IMR-90 (cell line): ENCODE results near the gene ACOX3. TPM values are rescaled to one million over a fixed set of nuclear protein-coding genes. Genes with fewer than 3 reads are reported as not detected.

Experiments
- ATAC-seq: fragments of 200-7000 bp; cut with Tn5 transposase; 2 replicates; pipeline ENCODE4 v1.9.1; 2020; ENCODE audit warnings: low read depth, mild to moderate bottlenecking, moderate library complexity
- BruUV-seq: library from RNA; stranded (reverse); fragments of 400-500 nt; replicated peaks from 2 replicates; lab custom pipeline; 2021; lab: Mats Ljungman, UMichigan
- CTCF ChIA-PET: fragments of 300-600 bp; formaldehyde crosslinking; extraction: SDS; loops from one replicate; lab custom pipeline; 2021; ENCODE audit warnings: antibody characterized with exemption; lab: Yijun Ruan, JAX
- POLR2A ChIA-PET: fragments of 300-600 bp; sonication (Branson Sonifier 250); formaldehyde crosslinking; loops from one replicate; lab custom pipeline; 2022; ENCODE audit warnings: antibody characterized with exemption; ENCODE audit not compliant: unreplicated experiment; lab: Charles Lee
- DNase-seq: peaks from one replicate; pipeline ENCODE4 v3.0.0; 2013
- H2AFZ ChIP-seq: replicated peaks from 2 replicates; pipeline ENCODE3; 2013; ENCODE audit warnings: low read length, mild to moderate bottlenecking; ENCODE audit not compliant: poor library complexity
- H2AK5ac ChIP-seq: 2 replicates; pipeline ENCODE4 v1.6.1; 2013; ENCODE audit warnings: low read depth, low read length, inconsistent platforms
- H2AK9ac ChIP-seq: replicated peaks from 2 replicates; pipeline ENCODE3; 2013; ENCODE audit warnings: mild to moderate bottlenecking, low read depth, low read length, moderate library complexity; ENCODE audit not compliant: poor library complexity
- H2BK120ac ChIP-seq: 2 replicates; pipeline ENCODE4 v1.6.1; 2013; ENCODE audit warnings: low read depth, low read length, inconsistent platforms
- H2BK15ac ChIP-seq: 3 replicates; pipeline ENCODE4 v1.6.1; 2013; ENCODE audit warnings: low read depth, low read length, inconsistent platforms
- H2BK20ac ChIP-seq: 2 replicates; pipeline ENCODE4 v1.6.1; 2013; ENCODE audit warnings: low read depth, mild to moderate bottlenecking, inconsistent platforms, low read length, moderate library complexity
- H2BK5ac ChIP-seq: 2 replicates; pipeline ENCODE4 v1.6.1; 2013; ENCODE audit warnings: mild to moderate bottlenecking, low read depth, low read length, inconsistent platforms; ENCODE audit not compliant: poor library complexity, severe bottlenecking
- H3K14ac ChIP-seq: replicated peaks from 2 replicates; pipeline ENCODE4 v1.6.1; 2013; ENCODE audit warnings: low read depth, low read length, inconsistent platforms
- H3K18ac ChIP-seq: 2 replicates; pipeline ENCODE4 v1.6.1; 2013; ENCODE audit warnings: low read depth, low read length, control low read depth
- H3K23ac ChIP-seq: 2 replicates; pipeline ENCODE4 v1.6.1; 2013; ENCODE audit warnings: low read depth, low read length, inconsistent platforms
- H3K27ac ChIP-seq: 2 replicates; pipeline ENCODE4 v1.5.1; 2013; ENCODE audit warnings: mild to moderate bottlenecking, control low read depth, low read length; ENCODE audit not compliant: insufficient read depth
- H3K27me3 ChIP-seq: 2 replicates; pipeline ENCODE4 v1.6.1; 2013; ENCODE audit warnings: low read length; ENCODE audit not compliant: control insufficient read depth, insufficient read depth
- H3K36me3 ChIP-seq: 2 replicates; pipeline ENCODE4 v1.6.1; 2013; ENCODE audit warnings: low read length, mixed read lengths; ENCODE audit not compliant: control insufficient read depth, insufficient read depth
- H3K4ac ChIP-seq: 2 replicates; pipeline ENCODE4 v1.6.1; 2013; ENCODE audit warnings: low read depth, low read length, inconsistent platforms
- H3K4me1 ChIP-seq: 2 replicates; pipeline ENCODE4 v1.6.1; 2013; ENCODE audit warnings: low read length, mixed read lengths; ENCODE audit not compliant: control insufficient read depth, insufficient read depth
- H3K4me2 ChIP-seq: 2 replicates; pipeline ENCODE4 v1.6.1; 2013; ENCODE audit warnings: low read depth, mild to moderate bottlenecking, control low read depth, low read length, moderate library complexity
- H3K4me3 ChIP-seq: 2 replicates; pipeline ENCODE4 v1.5.1; 2013; ENCODE audit warnings: low read depth, mild to moderate bottlenecking, control low read depth, low read length, moderate library complexity; ENCODE audit not compliant: insufficient read depth
- H3K56ac ChIP-seq: 2 replicates; pipeline ENCODE4 v1.6.1; 2013; ENCODE audit warnings: low read length, inconsistent platforms; ENCODE audit not compliant: insufficient read depth; ENCODE audit errors: extremely low read depth
- H3K79me1 ChIP-seq, 2 experiments: 2 replicates each; pipeline ENCODE4 v1.6.1; 2013; ENCODE audit warnings: low read length in 2 of 2, inconsistent platforms in 1 of 2, low read depth in 1 of 2
- H3K9ac ChIP-seq: 2 replicates; pipeline ENCODE4 v1.6.1; 2013; ENCODE audit warnings: low read depth, low read length, control low read depth
- H3K9me1 ChIP-seq: 2 replicates; pipeline ENCODE4 v1.6.1; 2013; ENCODE audit warnings: low read length, inconsistent platforms; ENCODE audit not compliant: insufficient read depth
- H3K9me3 ChIP-seq: 2 replicates; pipeline ENCODE4 v1.6.1; 2013; ENCODE audit warnings: low read length; ENCODE audit not compliant: control insufficient read depth, insufficient read depth
- H4K20me1 ChIP-seq: 2 replicates; pipeline ENCODE4 v1.6.1; 2013; ENCODE audit warnings: low read length, inconsistent platforms; ENCODE audit not compliant: insufficient read depth
- H4K5ac ChIP-seq: 2 replicates; pipeline ENCODE4 v1.6.1; 2013; ENCODE audit warnings: mild to moderate bottlenecking, low read depth, low read length, control low read depth
- H4K8ac ChIP-seq, 2 experiments: 2 replicates each; pipeline ENCODE4 v1.6.1; 2013; ENCODE audit warnings: low read depth in 2 of 2, low read length in 2 of 2, control low read depth in 1 of 2, inconsistent platforms in 1 of 2
- H4K91ac ChIP-seq: 2 replicates; pipeline ENCODE4 v1.6.1; 2013; ENCODE audit warnings: low read depth, low read length, inconsistent platforms; ENCODE audit not compliant: insufficient read depth
- BHLHE40 ChIP-seq: fragments of 150-350 bp; IDR thresholded peaks from 2 replicates; pipeline ENCODE4 v1.6.1; 2016; ENCODE audit warnings: mild to moderate bottlenecking, low read depth, low read length
- NFE2L2 ChIP-seq: fragments of 150-350 bp; IDR thresholded peaks from 2 replicates; pipeline ENCODE4 v1.6.1; 2016; ENCODE audit warnings: low read depth, mild to moderate bottlenecking, low read length
- POLR2A ChIP-seq: IDR thresholded peaks from 2 replicates; pipeline ENCODE4 v1.6.1; 2012; ENCODE audit warnings: mild to moderate bottlenecking, low read depth, low read length
- WGBS, 2 experiments: methylation state at CpG; one replicate each; pipeline versions ENCODE4 v1.1.5 to v1.1.7; 2013; ENCODE audit warnings: missing lambda C conversion rate in 2 of 2; ENCODE audit not compliant: insufficient read length in 1 of 2; ENCODE audit errors: extremely low coverage in 2 of 2; 5-methylcytosine and 5-hydroxymethylcytosine counted together
- dilution Hi-C: fragments of 300-500 bp; cut with HindIII; formaldehyde crosslinking; loops from one replicate; pipeline ENCODE4 v1.14.3; 2018; ENCODE audit warnings: low sequenced_read_pairs; ENCODE audit not compliant: unreplicated experiment
- in situ Hi-C: fragments of 300-500 bp; cut with MboI; formaldehyde crosslinking; loops from 3 replicates; pipeline ENCODE4 v1.14.3; 2019; ENCODE audit warnings: low sequenced_read_pairs, inconsistent platforms, mixed read lengths
- intact Hi-C: fragments of 100-400 bp; cut with micrococcal nuclease; formaldehyde crosslinking; loops from 2 replicates; pipeline ENCODE4 v1.10.0; 2022
- polyA plus RNA-seq, 3 experiments: library from polyadenylated mRNA; depleted of rRNA; stranded (reverse); fragments of >200 nt; gene quantifications; 2 replicates each; pipeline ENCODE4 v1.2.3, GENCODE V29; 2012; ENCODE audit warnings: low replicate concordance in 1 of 3
- total RNA-seq: library from RNA; depleted of rRNA; stranded (reverse); fragments of >200 nt; gene quantifications from 2 replicates; pipeline ENCODE4 v1.2.3, GENCODE V29; 2012

The ACOX3 gene
- total and polyA plus RNA-seq, 2 of the 4 experiments (the other 2 are of a cell fraction), result 15.2 to 25.8 TPM

GRCh38 chr4:8471211-8471875 is 30.8 kb upstream of the ACOX3 start:
- H3K9me3 ChIP-seq, result no peaks in the 10 kb centered on the region
- no peaks in the 10 kb centered on the region for H3K27me3 ChIP-seq
- no peak overlapping the region for H2BK20ac ChIP-seq
- no peak overlapping the region for H3K4me3 ChIP-seq
- CTCF ChIA-PET, result interaction anchor here (1.6 kb wide), 1 partner anchor 118 kb away, joined by 3 read pairs; no protein-coding TSS in a partner anchor
- H3K9ac ChIP-seq, result no peak overlapping the region
- peaks cover 15% of the 10 kb centered on the region for H3K9me1 ChIP-seq
- H3K4ac ChIP-seq, result peak overlapping the region; percentile 23; the same call in 1 of the 2 replicates
- H3K4me2 ChIP-seq, result no peak overlapping the region
- dilution Hi-C loops (no loop called here), intact Hi-C loops (no loop called here), in situ Hi-C loops (no loop called here)
- DNase-seq (no peak), ATAC-seq (no peak)
- POLR2A ChIA-PET, result interaction anchor here (0.6 kb wide), 1 partner anchor 13 kb away, joined by 6 read pairs; no protein-coding TSS in a partner anchor
- peak overlapping the region; percentile 23 for H2AFZ ChIP-seq
- no peak overlapping the region for H2BK15ac ChIP-seq
- H3K27ac ChIP-seq, result peak overlapping the region; percentile 31; the same call in 1 of the 2 replicates
- 0 out of 2 replicates have a peak overlapping the region, but pooled peaks have one; percentile 35 for H2BK120ac ChIP-seq
- peak overlapping the region; percentile 81 for H2AK5ac ChIP-seq
- no peak overlapping the region for H3K23ac ChIP-seq
- peaks cover 0 to 12% of the 10 kb centered on the region in 2 experiments; a peak in 1 of 4 replicates for H3K79me1 ChIP-seq
- H2AK9ac ChIP-seq, result no peak overlapping the region
- no peak overlapping the region for H3K56ac ChIP-seq
- no peak for TF ChIP-seq NFE2L2
- TF ChIP-seq POLR2A, result no peak
- TF ChIP-seq BHLHE40, result no peak
- no peak overlapping the region for H2BK5ac ChIP-seq
- WGBS, 2 experiments, result 82% methylated on average over 2 of the region's 24 CpGs; no CpG with 5 or more reads in 1 of the 2 experiments
- peaks cover 31% of the 10 kb centered on the region for H4K20me1 ChIP-seq
- H4K5ac ChIP-seq, result no peak overlapping the region; the same call in 1 of the 2 replicates
- peaks cover 27% of the 10 kb centered on the region for H3K36me3 ChIP-seq
- H3K14ac ChIP-seq, result no peak overlapping the region
- no peak overlapping the region; the same call in 1 of the 2 replicates for H3K18ac ChIP-seq
- peak overlapping the region; percentile 26; the same call in 1 of the 2 replicates for H4K91ac ChIP-seq
- H3K4me1 ChIP-seq, result peaks cover 25% of the 10 kb centered on the region
- H4K8ac ChIP-seq, result no peak overlapping the region
- BruUV-seq, result no TSS peak
